ENCODE results near the gene ARHGEF4. TPM values are rescaled to one million over a fixed set of nuclear protein-coding genes. Genes with fewer than 3 reads are reported as not detected.

The ARHGEF4 gene
- total and polyA plus RNA-seq, 2 donors from 2014 or later = 0.90 to 0.94 TPM

- FAIRE-seq (no peak), DNase-seq (no peak)
- intact Hi-C loops (cut with DNase I) = no loop called here
- H3K9me3 ChIP-seq (ENCODE audit: control insufficient read depth in 2 of 3, insufficient read depth in 1 of 3, low read length in 3 of 3) = no peaks in the 10 kb centered on the region
- no peak overlapping the region for H3K4me3 ChIP-seq (ENCODE audit: low read length in 3 of 3)
- H3K27me3 ChIP-seq (ENCODE audit: control insufficient read depth, insufficient read depth, low read length) = no peaks in the 10 kb centered on the region
- H3K9ac ChIP-seq (ENCODE audit: low read length in 3 of 3) = no peak overlapping the region
- peaks cover 4 to 42% (median 10%) of the 10 kb centered on the region in 3 donors for H3K36me3 ChIP-seq (ENCODE audit: control insufficient read depth in 2 of 3, insufficient read depth in 3 of 3, low read length in 3 of 3)
- H3K4me1 ChIP-seq (ENCODE audit: control insufficient read depth in 2 of 3, insufficient read depth in 2 of 3, low read depth in 1 of 3, low read length in 3 of 3) = peaks cover 0 to 12% (median 4%) of the 10 kb centered on the region in 3 donors
- no peak for TF ChIP-seq CTCF (IDR thresholded peaks at IDR 0.05; ENCODE audit: borderline replicate concordance, extremely low read depth, insufficient read depth)
- H3K27ac ChIP-seq (ENCODE audit: low read depth in 2 of 2, low read length in 2 of 2) = no peak overlapping the region
These were observed 220.2 kb downstream of the ARHGEF4 start for GRCh38 chr2:131056932-131057287.

GRCh38 chr2:131058214-131058843, 221.6 kb downstream of the ARHGEF4 start:
- peaks cover 0 to 14% (median 8%) of the 10 kb centered on the region in 3 donors for H3K4me1 ChIP-seq (ENCODE audit: control insufficient read depth in 2 of 3, insufficient read depth in 2 of 3, low read depth in 1 of 3, low read length in 3 of 3)
- H3K4me3 ChIP-seq (ENCODE audit: low read length in 3 of 3) = no peak overlapping the region
- DNase-seq (no peak), FAIRE-seq (no peak)
- H3K9me3 ChIP-seq (ENCODE audit: control insufficient read depth in 2 of 3, insufficient read depth in 1 of 3, low read length in 3 of 3) = no peaks in the 10 kb centered on the region
- intact Hi-C loops (cut with DNase I) = no loop called here
- TF ChIP-seq CTCF (IDR thresholded peaks at IDR 0.05; ENCODE audit: borderline replicate concordance, extremely low read depth, insufficient read depth) = no peak
- H3K27ac ChIP-seq (ENCODE audit: low read depth in 2 of 2, low read length in 2 of 2) = no peak overlapping the region
- H3K9ac ChIP-seq (ENCODE audit: low read length in 3 of 3) = no peak overlapping the region
- H3K36me3 ChIP-seq (ENCODE audit: control insufficient read depth in 2 of 3, insufficient read depth in 3 of 3, low read length in 3 of 3) = peaks cover 0 to 32% (median 8%) of the 10 kb centered on the region in 3 donors
- H3K27me3 ChIP-seq (ENCODE audit: control insufficient read depth, insufficient read depth, low read length) = no peaks in the 10 kb centered on the region

- peaks cover 0 to 27% (median 8%) of the 10 kb centered on the region in 3 donors for H3K36me3 ChIP-seq (ENCODE audit: control insufficient read depth in 2 of 3, insufficient read depth in 3 of 3, low read length in 3 of 3)
- FAIRE-seq = no peak
These were observed 222.2 kb downstream of the ARHGEF4 start for GRCh38 chr2:131058920-131059319.

More at GRCh38 chr2:131058920-131059319, 222.2 kb downstream of the ARHGEF4 start:
- H3K27me3 ChIP-seq (ENCODE audit: control insufficient read depth, insufficient read depth, low read length) = no peaks in the 10 kb centered on the region
- no peak for TF ChIP-seq CTCF (IDR thresholded peaks at IDR 0.05; ENCODE audit: borderline replicate concordance, extremely low read depth, insufficient read depth)
- no peak overlapping the region for H3K4me3 ChIP-seq (ENCODE audit: low read length in 3 of 3)
- DNase-seq = no peak
- H3K9me3 ChIP-seq (ENCODE audit: control insufficient read depth in 2 of 3, insufficient read depth in 1 of 3, low read length in 3 of 3) = no peaks in the 10 kb centered on the region
- H3K27ac ChIP-seq (ENCODE audit: low read depth in 2 of 2, low read length in 2 of 2) = no peak overlapping the region
- H3K4me1 ChIP-seq (ENCODE audit: control insufficient read depth in 2 of 3, insufficient read depth in 2 of 3, low read depth in 1 of 3, low read length in 3 of 3) = peaks cover 0 to 16% (median 12%) of the 10 kb centered on the region in 3 donors
- H3K9ac ChIP-seq (ENCODE audit: low read length in 3 of 3) = no peak overlapping the region
- intact Hi-C loops (cut with DNase I) = no loop called here

Measured in kidney (tissue), 14 donors.